Psoas muscle (tissue), 8 donors: ENCODE data around the gene TP53BP1. TPM values are rescaled to one million over a fixed set of nuclear protein-coding genes. Genes with fewer than 3 reads are reported as not detected.

Source experiments
- ATAC-seq, 4 donors: fragments of 200-7000 bp; cut with Tn5 transposase; one replicate each; pipeline ENCODE4 v1.9.1; 2020; ENCODE audit warnings: moderate library complexity in 3 of 4, mild to moderate bottlenecking in 2 of 4
- DNase-seq, 2 donors: peaks; one replicate each; pipeline ENCODE4 v3.0.0-alpha.2; 2020
- H3K27ac ChIP-seq: fragments of 200-600 bp; one replicate; pipeline ENCODE4 v1.8.0; 2022
- H3K27me3 ChIP-seq, 3 donors: fragments of 200-600 bp in 1 of 3; one replicate each; pipeline versions ENCODE4 v1.6.1 to v1.8.0; 2013 to 2022; ENCODE audit warnings: low read length in 2 of 3, mild to moderate bottlenecking in 2 of 3, moderate library complexity in 1 of 3; ENCODE audit not compliant: insufficient read depth in 3 of 3
- H3K36me3 ChIP-seq, 2 donors: fragments of 200-600 bp in 1 of 2; one replicate each; pipeline versions ENCODE4 v1.6.1 to v1.8.0; 2013 to 2022; ENCODE audit warnings: low read depth in 1 of 2, mild to moderate bottlenecking in 1 of 2, moderate library complexity in 1 of 2; ENCODE audit not compliant: insufficient read depth in 1 of 2
- H3K4me1 ChIP-seq: fragments of 200-600 bp; one replicate; pipeline ENCODE4 v1.8.0; 2022
- H3K4me3 ChIP-seq: fragments of 200-600 bp; one replicate; pipeline ENCODE4 v1.8.0; 2022; ENCODE audit warnings: mild to moderate bottlenecking
- H3K9me3 ChIP-seq: fragments of 200-600 bp; one replicate; pipeline ENCODE4 v1.8.0; 2022
- CTCF ChIP-seq: fragments of 200-600 bp; IDR thresholded peaks from one replicate; pipeline ENCODE4 v1.8.0; 2022; ENCODE audit warnings: antibody characterized with exemption
- WGBS, 3 donors: extraction: QIAGEN DNeasy Blood & Tissue Kit; methylation state at CpG; one replicate each; pipeline versions ENCODE4 v1.1.6 to v1.1.7; 2013; 5-methylcytosine and 5-hydroxymethylcytosine counted together
- intact Hi-C, 2 donors: fragments of 100-400 bp; cut with DNase I; formaldehyde crosslinking; loops; one replicate each; pipeline versions ENCODE4 v1.11.0 to v1.14.2; 2022
- polyA plus RNA-seq, 3 donors: library from polyadenylated mRNA; stranded (reverse); fragments of 200-250 nt; gene quantifications; one replicate each; pipeline ENCODE4 v1.2.3, GENCODE V29; 2013
- total RNA-seq, 4 donors: library from RNA; stranded (reverse); fragmentation: NEBNext Ultra II Directional in 2 of 4; extraction: Animal tissue kit (Norgen Biotek cat#: 25700) in 2 of 4; gene quantifications; one replicate each; pipeline versions ENCODE4 v1.2.1 to v1.2.4, GENCODE V29; 2021 to 2023
- donor health status: healthy with polysubstance abuse.
- donor health status: DM: no; HTN: no; CAD: no; lungs with moderate emphysema.
- donor health status: Bipolar disorder and iron deficiency.
- donor health status: healthy.
- donor health status: DM: yes; HTN: yes; CAD: no.
- donor health status: DM: no; HTN: no; CAD: no.
- donor health status: DM: no; HTN: no; CAD: no.
- donor health status: DM: yes; HTN: yes; CAD: no.

TP53BP1 gene
- total and polyA plus RNA-seq, 7 donors: 7.4 to 31.3 (median 13.9) TPM

GRCh38 chr15:43519196-43519595, 26.2 kb upstream of the TP53BP1 start:
- WGBS, 3 donors: 45 to 57% (median 48%) methylated on average over 2 of the region's 2 CpGs
- Histone ChIP-seq H3K4me3 (no peak overlapping the region), H3K4me1 (peaks cover 12% of the 10 kb centered on the region), H3K27me3 (peaks cover 0 to 1% (median 0%) of the 10 kb centered on the region in 3 donors), H3K9me3 (no peaks in the 10 kb centered on the region), H3K36me3 (peaks cover 0 to 24% of the 10 kb centered on the region in 2 donors), H3K27ac (no peak overlapping the region)
- no peak for TF ChIP-seq CTCF
- intact Hi-C loops: no loop called here
- DNase-seq: no peak
- no peak for ATAC-seq

DNA sequence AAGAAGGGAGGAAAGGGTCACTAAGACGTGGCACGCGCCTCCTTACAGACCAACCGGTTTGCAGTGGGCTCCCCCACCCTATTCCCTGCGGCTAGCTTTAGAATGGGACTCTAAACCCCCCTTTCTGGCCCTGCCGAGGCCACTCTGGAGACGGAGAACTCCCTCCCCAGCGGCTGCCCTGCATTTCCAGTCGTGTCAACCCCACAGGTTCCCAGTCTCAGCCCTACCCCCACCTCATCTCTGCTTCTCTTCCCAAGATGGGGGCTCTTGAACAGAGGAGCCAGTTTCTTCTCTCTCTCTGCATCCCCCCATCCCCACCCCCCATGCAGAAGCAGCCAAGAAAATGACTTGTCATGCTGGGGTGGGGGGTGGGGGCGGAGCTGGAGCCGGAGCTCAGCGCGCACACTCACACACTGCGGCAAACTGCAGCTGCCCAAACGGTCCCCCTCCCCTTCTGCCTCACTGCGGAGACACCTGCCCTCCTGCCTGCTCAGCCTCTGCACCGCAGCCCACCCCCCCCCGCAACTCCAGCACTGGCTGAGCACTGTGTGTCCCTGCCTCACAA, 25.3 kb upstream of the TP53BP1 start:
- H3K27ac ChIP-seq: no peak overlapping the region
- H3K4me1 ChIP-seq: peaks cover 12% of the 10 kb centered on the region
- 6 to 9% (median 6%) methylated on average over 17 to 18 of the region's 18 CpGs for WGBS, 3 donors
- H3K27me3 ChIP-seq: peaks cover 0 to 1% (median 0%) of the 10 kb centered on the region in 3 donors
- intact Hi-C loops: no loop called here
- peak; percentile 46 to 71 (median 48) for ATAC-seq
- TF ChIP-seq CTCF: no peak
- H3K9me3 ChIP-seq: no peaks in the 10 kb centered on the region
- peaks cover 0 to 24% of the 10 kb centered on the region in 2 donors for H3K36me3 ChIP-seq
- DNase-seq: no peak
- peak overlapping the region; percentile 58 for H3K4me3 ChIP-seq

DNA sequence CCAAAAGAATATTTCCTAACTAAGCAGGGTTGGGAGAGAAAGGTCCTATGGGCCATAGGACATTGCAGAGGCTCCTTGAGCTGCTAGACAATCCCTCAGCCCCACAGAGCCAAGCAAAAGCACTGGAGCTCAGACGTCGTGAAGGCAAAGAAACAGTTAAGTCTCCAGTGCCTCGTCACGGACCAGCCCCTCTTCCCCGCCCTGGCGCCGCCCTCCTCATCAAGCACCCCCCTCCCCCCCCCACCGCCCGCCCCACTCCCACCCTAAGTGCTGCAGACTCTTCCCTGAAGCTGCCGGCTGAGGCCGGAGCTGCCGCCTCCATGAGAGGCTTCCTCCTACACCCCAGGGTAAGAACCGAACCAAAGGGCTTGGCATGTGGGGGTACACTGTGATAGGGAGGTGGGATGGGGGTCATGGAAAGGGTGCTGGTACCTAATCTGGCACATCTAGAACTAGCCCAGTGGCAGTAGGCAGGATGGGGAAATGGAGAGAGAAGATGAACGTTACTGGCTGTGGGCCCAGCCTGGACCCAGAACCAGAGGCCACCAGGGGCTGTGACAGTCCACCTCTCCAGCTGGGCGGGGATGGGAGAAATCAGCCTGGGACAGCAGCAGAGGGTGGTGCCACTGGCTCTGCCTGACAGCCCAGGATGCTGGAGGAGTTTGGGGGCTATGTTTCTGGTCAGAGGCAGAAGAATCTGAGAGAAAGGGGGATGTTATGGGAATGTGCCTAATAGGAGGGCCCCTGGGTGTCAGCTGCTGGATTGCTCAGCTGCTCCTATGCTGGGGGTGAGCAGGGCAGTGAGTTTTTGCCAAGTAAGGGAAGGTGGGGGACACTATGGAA, 24.6 kb upstream of the TP53BP1 start, which contains the start of gene MAP1A:
MAP1A (plus strand) TSS at position 255 of the 843 bp plus-strand sequence. CDS start 3,866 bp downstream, outside the sequence.
- ATAC-seq (peak in 3 of 4 donors; percentile 22 to 43 (median 38)), DNase-seq (peak; percentile 60 to 64)
- Histone ChIP-seq H3K9me3 (no peaks in the 10 kb centered on the region), H3K36me3 (peaks cover 0 to 18% of the 10 kb centered on the region in 2 donors), H3K4me3 (peak within 1 kb of the TSS; percentile 58), H3K4me1 (peaks cover 12% of the 10 kb centered on the region), H3K27me3 (peaks cover 0 to 1% (median 0%) of the 10 kb centered on the region in 3 donors), H3K27ac (peak within 1 kb of the TSS; percentile 50)
- WGBS, 3 donors: 22 to 40% (median 31%) methylated on average over 12 to 15 of the region's 15 CpGs
- intact Hi-C loops: no loop called here
- no peak for TF ChIP-seq CTCF

GRCh38 chr15:43516801-43517353, 23.9 kb upstream of the TP53BP1 start:
- Histone ChIP-seq H3K27me3 (peaks cover 0 to 1% (median 0%) of the 10 kb centered on the region in 3 donors), H3K9me3 (no peaks in the 10 kb centered on the region), H3K4me3 (peak overlapping the region; percentile 42), H3K36me3 (peaks cover 0 to 14% of the 10 kb centered on the region in 2 donors), H3K4me1 (peaks cover 12% of the 10 kb centered on the region), H3K27ac (peak overlapping the region; percentile 50)
- intact Hi-C loops: no loop called here
- 51 to 63% (median 56%) methylated on average over 4 of the region's 4 CpGs for WGBS, 3 donors
- DNase-seq (no peak), ATAC-seq (no peak)
- no peak for TF ChIP-seq CTCF
